ENCODE data around the gene CEACAM6.

CEACAM6 gene

DNA sequence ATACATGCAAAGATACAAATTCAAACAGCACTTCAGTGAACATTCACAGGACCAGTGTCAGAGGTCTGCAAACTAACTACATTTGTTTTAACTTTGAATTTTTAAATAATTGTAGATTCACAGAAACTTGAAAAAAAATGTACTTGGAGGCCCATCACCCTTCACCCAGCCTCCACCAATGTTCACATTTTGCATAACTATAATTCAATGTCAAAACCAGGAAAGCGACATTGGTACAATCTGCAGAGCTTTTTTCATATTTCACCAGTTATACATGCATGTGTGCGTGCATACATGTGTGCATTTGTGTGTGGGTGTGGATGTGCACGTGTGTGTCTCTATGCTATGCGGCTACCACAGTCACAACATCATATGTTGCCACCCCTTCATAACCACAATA lies 60.0 kb downstream of the CEACAM6 start:
- Histone ChIP-seq H3K4me1 (ENCODE audit: insufficient read depth, low read length, poor library complexity, severe bottlenecking) (no peaks in the 10 kb centered on the region), H4K20me1 (ENCODE audit: insufficient read depth, low read length, poor library complexity, severe bottlenecking) (no peaks in the 10 kb centered on the region), H3K79me2 (ENCODE audit: insufficient read depth, low read length) (no peaks in the 10 kb centered on the region), H3K9me2 (replicated peaks; ENCODE audit: low read depth, low read length) (no peaks in the 10 kb centered on the region), H3K9ac (ENCODE audit: low read depth, low read length, poor library complexity, severe bottlenecking) (no peak overlapping the region), H3K27me3 (ENCODE audit: insufficient read depth, low read length, poor library complexity, severe bottlenecking) (no peaks in the 10 kb centered on the region), H3K36me3 (ENCODE audit: insufficient read depth, low read length) (no peaks in the 10 kb centered on the region), H3K4me3 (ENCODE audit: low read length, poor library complexity, severe bottlenecking) (no peak overlapping the region), H2AFZ (ENCODE audit: low read length) (no peak overlapping the region), H3K4me2 (ENCODE audit: low read depth, low read length, poor library complexity, severe bottlenecking) (no peak overlapping the region), H3K9me3 (ENCODE audit: insufficient read depth, low read depth, low read length) (no peaks in the 10 kb centered on the region), H3F3A (ENCODE audit: low read depth) (no peaks in the 10 kb centered on the region)
- TF ChIP-seq EZH2phosphoT487 (IDR thresholded peaks at IDR 0.05; ENCODE audit: borderline replicate concordance), result no peak
- TF ChIP-seq, protein P1, sequence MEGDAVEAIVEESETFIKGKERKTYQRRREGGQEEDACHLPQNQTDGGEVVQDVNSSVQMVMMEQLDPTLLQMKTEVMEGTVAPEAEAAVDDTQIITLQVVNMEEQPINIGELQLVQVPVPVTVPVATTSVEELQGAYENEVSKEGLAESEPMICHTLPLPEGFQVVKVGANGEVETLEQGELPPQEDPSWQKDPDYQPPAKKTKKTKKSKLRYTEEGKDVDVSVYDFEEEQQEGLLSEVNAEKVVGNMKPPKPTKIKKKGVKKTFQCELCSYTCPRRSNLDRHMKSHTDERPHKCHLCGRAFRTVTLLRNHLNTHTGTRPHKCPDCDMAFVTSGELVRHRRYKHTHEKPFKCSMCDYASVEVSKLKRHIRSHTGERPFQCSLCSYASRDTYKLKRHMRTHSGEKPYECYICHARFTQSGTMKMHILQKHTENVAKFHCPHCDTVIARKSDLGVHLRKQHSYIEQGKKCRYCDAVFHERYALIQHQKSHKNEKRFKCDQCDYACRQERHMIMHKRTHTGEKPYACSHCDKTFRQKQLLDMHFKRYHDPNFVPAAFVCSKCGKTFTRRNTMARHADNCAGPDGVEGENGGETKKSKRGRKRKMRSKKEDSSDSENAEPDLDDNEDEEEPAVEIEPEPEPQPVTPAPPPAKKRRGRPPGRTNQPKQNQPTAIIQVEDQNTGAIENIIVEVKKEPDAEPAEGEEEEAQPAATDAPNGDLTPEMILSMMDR (conservative IDR thresholded peaks at IDR 0.05; ENCODE audit: low read length), result no peak

DNA sequence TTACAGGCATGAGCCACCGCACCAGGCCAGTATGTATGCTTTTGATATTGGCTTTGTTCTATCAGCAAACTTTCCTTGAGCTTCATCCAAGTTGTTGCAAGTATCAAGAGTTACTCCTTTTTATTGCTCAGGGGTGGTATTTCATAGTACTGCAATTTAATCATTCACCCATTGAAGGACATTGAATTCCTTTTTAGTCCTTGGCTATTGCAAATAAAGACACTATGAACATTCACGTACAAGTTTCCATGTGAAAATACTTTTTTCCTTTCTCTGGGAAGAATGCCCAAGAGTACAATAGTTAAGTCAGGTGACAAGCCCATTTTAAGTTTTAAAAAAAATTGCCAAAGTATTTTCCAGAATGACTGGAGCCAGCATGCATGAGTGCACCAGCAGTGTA lies 61.4 kb downstream of the CEACAM6 start:
- H3K9me3 ChIP-seq (ENCODE audit: insufficient read depth, low read depth, low read length), result no peaks in the 10 kb centered on the region
- no peaks in the 10 kb centered on the region for H3K79me2 ChIP-seq (ENCODE audit: insufficient read depth, low read length)
- no peak for TF ChIP-seq EZH2phosphoT487 (IDR thresholded peaks at IDR 0.05; ENCODE audit: borderline replicate concordance)
- TF ChIP-seq, protein P1 (conservative IDR thresholded peaks at IDR 0.05; ENCODE audit: low read length), result no peak

DNA sequence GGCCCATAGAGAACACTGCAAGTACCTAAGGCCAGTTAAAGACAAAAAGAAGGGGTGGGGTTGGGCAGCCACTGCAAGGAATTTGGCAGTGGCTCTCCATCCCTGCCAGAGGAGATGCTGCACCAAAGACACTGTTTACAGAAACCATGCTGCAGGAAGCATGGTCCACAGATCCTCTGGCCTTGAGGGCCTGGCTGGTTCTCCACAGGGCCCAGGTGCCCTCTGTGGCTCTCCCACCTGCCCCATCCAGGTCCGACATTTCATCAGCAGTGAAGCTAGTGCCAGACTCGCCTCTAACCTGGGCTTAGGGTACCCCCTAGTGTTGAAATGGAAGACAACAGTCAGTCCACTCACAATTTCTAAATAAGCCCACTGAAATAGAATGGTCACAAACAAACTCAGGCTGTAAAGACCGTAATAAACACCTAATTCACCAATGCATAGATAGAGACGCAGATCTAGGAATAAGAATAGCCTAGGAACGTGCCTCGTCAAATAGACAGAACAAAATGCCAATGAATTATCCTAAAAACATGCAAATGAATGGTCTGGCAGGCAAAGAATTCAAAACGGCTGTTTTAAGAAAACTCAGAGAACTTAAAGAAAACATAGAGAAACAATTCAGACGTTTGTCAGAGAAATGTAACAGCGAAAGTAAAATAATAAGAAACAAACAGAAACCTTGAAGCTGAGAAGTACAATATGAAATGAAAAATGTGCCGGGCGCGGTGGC lies 65.8 kb downstream of the CEACAM6 start:
- no peaks in the 10 kb centered on the region for H3K79me2 ChIP-seq (ENCODE audit: insufficient read depth, low read length)

More for the DNA sequence above, 61.4 kb downstream of the CEACAM6 start:
- no peaks in the 10 kb centered on the region for H3F3A ChIP-seq (ENCODE audit: low read depth)
- no peaks in the 10 kb centered on the region for H3K4me1 ChIP-seq (ENCODE audit: insufficient read depth, low read length, poor library complexity, severe bottlenecking)
- H3K27me3 ChIP-seq (ENCODE audit: insufficient read depth, low read length, poor library complexity, severe bottlenecking), result no peaks in the 10 kb centered on the region
- H3K9me2 ChIP-seq (replicated peaks; ENCODE audit: low read depth, low read length), result no peaks in the 10 kb centered on the region
- H3K36me3 ChIP-seq (ENCODE audit: insufficient read depth, low read length), result no peaks in the 10 kb centered on the region
- no peak overlapping the region for H3K4me2 ChIP-seq (ENCODE audit: low read depth, low read length, poor library complexity, severe bottlenecking)
- no peak overlapping the region for H3K4me3 ChIP-seq (ENCODE audit: low read length, poor library complexity, severe bottlenecking)
- no peaks in the 10 kb centered on the region for H4K20me1 ChIP-seq (ENCODE audit: insufficient read depth, low read length, poor library complexity, severe bottlenecking)
- H3K9ac ChIP-seq (ENCODE audit: low read depth, low read length, poor library complexity, severe bottlenecking), result no peak overlapping the region
- H2AFZ ChIP-seq (ENCODE audit: low read length), result no peak overlapping the region

More for the DNA sequence above, 65.8 kb downstream of the CEACAM6 start:
- Histone ChIP-seq H2AFZ (ENCODE audit: low read length) (peak overlapping the region; percentile 42), H4K20me1 (ENCODE audit: insufficient read depth, low read length, poor library complexity, severe bottlenecking) (no peaks in the 10 kb centered on the region), H3K9me3 (ENCODE audit: insufficient read depth, low read depth, low read length) (no peaks in the 10 kb centered on the region), H3K9me2 (replicated peaks; ENCODE audit: low read depth, low read length) (no peaks in the 10 kb centered on the region), H3K4me3 (ENCODE audit: low read length, poor library complexity, severe bottlenecking) (no peak overlapping the region), H3K4me1 (ENCODE audit: insufficient read depth, low read length, poor library complexity, severe bottlenecking) (no peaks in the 10 kb centered on the region), H3K36me3 (ENCODE audit: insufficient read depth, low read length) (no peaks in the 10 kb centered on the region), H3K4me2 (ENCODE audit: low read depth, low read length, poor library complexity, severe bottlenecking) (no peak overlapping the region), H3K27me3 (ENCODE audit: insufficient read depth, low read length, poor library complexity, severe bottlenecking) (no peaks in the 10 kb centered on the region), H3K9ac (ENCODE audit: low read depth, low read length, poor library complexity, severe bottlenecking) (no peak overlapping the region), H3F3A (ENCODE audit: low read depth) (no peaks in the 10 kb centered on the region)
- no peak for TF ChIP-seq EZH2phosphoT487 (IDR thresholded peaks at IDR 0.05; ENCODE audit: borderline replicate concordance)
- TF ChIP-seq, protein P1 (conservative IDR thresholded peaks at IDR 0.05; ENCODE audit: low read length), result peak; percentile 83

Data from Loucy (cell line).